NOMO-1 treated with DMSO at 0.1 percent for 48 hours (cell line): ENCODE results near the gene ATXN10.
"Not testable (repeated sequence)": the region's sequence is repeated elsewhere in the genome, so short reads cannot be mapped to it uniquely, and the experiment has no call there.

Experiments
- DNase-seq: peaks from one replicate; lab custom pipeline; 2025; ENCODE audit not compliant: unreplicated experiment; lab: John Stamatoyannopoulos, UW

The ATXN10 gene

GRCh38 chr22:45781966-45782365 lies 110.3 kb downstream of the ATXN10 start:
- no peak for DNase-seq

GRCh38 chr22:45783021-45783420 lies 111.4 kb downstream of the ATXN10 start:
- no peak for DNase-seq

DNA sequence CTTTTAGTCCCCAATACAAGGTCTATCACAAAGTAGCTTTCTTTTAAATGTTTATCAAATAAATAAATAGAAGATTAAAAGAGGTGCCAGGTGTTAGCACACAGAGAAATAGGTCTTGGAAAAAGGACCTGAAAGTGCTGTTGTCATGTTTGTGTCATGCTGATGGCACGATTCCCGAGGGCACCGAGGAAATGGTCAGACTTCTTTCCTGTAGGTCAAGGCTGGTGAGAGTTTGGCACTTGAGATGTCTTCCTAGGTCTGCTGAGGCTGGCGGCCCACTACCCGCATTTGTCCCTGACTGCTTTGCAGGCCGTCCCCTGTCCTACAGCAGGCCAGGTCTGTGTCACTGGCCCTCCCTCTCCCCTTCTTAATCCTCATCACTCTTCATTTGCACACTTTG lies 112.1 kb downstream of the ATXN10 start:
- no peak for DNase-seq

DNA sequence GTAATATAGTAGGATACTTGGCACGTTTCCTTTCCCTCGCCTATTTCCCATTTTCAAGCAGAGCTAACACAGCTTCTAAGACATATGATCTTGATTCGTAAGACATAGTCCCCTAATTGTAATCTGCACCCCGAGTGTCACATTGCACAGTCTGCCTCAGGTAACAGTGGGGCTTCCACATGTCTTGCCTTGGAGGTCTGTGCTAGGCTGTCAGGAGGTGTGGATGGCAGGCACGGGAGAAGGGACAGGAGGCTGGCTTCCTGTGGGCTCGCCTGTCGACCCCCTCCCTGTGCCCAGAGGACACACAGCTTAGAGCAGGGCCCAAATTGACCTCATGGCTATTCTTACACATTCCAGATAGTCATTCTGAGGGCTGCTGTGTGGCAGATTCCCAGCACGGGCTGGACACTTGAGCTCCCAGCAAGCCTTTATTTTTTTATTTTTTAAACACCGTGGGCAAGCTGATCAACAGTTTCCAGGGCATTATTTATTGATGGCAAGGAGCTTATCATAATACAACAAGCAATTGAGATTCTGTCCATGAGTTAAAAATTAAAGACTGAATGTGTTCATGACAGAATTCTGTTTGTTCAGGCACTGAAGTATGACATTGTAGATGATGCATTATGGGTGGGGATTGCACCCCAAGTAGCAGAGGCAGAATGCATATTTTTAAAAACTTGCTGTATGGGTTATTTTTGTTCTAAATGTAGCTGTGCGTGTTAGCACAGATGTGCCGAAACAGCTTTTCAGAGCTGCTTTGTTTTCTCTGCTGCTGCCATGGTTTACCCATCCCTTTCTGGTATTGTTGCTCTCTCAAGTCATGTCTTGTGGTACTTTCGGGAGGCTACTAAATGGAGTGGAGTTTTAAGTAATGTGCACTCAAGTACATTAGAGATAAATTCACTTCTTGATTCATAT lies 113.0 kb downstream of the ATXN10 start:
- no peak for DNase-seq

DNA sequence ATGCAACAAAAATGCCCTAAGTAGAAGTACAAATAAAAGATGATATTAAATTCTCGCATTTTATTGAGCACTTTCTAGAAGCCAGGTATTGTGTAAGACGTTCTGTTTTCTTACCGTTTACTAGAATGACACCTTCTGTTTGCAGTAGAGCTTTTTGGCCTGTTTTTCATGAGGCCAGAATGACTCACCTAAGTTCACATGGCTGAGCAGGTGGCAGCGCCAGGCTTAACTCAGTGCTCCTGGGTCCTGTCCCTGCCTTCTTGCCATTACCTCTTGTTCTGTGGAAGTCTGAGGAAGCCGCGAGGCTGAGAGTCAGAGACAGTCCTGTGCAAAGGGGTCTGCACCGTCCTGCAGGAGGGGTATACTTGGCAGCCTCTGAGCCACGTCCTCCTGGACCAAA lies 113.8 kb downstream of the ATXN10 start:
- no peak for DNase-seq

DNA sequence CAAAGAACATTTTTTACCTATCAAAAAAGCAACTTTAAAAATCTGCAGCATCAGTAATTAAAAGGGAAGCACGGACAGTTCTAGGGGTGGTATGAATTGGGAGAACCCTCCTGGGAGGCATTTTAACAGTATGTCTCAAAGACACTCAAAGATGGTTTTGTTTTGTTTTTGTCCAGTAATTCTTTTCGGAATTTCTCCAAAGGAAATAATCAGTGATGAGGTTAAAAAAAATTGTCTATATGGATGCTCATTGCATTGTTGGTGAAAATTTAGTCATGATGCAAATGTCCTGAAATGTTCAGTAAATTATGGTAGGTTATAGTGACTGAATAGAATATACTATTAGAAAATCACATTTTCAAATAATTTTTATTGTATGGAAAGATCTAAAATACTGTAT lies 115.1 kb downstream of the ATXN10 start:
- DNase-seq = no peak

DNA sequence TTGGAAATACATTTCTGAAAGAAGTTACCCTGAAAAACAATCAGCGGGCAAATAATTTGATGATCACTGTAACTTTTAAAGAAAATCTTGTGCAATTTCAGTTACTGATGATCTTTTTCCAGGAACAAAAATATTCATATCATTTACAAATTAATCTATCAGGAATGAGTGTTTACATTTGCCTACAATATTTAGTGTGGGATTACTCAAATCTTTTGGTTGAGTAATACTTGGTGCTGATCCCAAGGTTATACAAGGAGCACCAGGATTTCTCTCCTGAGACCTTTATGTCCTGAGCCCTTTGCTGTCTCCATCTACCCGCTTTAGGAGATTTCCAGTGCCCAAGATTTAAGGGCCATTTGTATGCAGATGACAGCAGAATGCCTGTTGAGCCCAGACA lies 116.1 kb downstream of the ATXN10 start:
- no peak for DNase-seq

DNA sequence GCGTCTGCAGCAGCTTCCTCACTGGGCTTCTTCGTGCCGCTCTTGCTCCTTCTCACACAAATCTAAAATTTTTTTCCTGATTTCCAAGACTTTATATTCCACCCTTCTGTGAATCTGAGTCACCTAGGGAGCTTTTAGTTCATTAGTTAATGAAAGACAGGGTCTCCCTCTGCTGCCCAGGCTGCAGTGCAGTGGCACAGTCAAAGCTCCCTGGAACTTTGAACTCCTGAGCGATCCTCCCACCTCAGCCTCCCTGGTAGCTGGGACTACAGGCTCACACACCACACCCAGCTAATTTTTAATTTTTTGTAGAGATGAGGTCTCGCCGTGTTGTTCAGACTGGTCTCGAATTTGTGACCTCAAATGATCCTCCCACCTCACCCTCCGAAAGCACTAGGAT lies 116.9 kb downstream of the ATXN10 start:
- DNase-seq = no peak

DNA sequence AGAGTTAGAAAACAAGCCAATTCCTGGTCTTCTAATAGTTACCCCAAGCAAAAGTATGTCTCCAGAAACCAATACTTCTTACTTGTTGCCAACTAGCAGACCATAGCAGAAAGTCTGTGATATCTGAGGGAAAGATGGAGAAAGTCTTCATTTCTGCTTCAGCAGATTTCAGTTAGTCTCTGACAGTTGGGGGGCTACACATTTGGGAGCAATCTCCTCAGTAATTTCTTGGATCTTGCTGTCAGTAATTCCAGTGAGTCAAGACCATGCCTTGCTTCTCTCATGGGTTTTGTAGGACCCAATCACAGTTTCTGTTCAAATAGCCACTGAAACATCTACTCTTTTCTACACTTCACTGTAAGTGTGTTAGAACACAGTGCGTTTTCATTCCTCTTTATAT lies 118.8 kb downstream of the ATXN10 start:
- no peak for DNase-seq

- no peak for DNase-seq
These were observed 121.5 kb downstream of the ATXN10 start for GRCh38 chr22:45793161-45793560.

DNA sequence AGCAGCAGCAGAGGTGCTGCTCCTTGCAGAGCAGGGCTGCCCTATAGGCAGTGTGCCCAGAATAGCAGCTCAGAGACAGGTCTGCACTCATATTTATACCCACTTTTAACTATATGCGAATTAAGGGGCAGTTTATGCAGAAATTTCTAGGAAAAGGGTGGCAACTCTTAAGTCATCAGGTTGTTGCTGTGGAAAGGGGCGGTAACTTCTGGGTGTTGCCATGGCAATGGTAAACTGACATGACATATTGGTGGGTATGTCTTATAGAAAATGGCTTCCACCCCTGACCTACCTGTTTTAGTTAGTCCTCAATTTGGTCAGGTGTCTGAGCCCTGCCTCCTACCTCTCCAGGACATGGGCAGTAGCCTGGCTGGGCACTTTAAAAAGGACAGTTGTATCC lies 122.3 kb downstream of the ATXN10 start:
- DNase-seq = no peak

DNA sequence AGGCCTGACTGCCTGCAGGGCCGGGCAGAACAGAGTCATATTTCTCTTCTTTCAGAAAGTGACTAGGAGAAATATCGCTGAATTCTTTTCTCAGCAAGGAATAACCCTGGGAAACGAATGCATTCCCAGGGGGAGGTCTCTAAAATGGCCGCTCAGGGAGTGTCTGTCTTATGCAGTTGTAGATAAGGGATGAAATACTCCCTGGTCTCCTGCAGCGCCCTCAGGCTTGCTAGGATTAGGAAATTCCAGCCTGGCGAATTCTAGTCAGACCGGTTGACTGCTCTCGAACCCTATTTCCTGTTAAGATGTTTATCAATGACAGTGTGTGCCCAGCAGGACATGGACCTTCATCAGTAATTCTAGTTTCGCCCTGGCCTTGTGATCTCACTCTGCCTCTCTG lies 124.4 kb downstream of the ATXN10 start:
- DNase-seq = not testable (repeated sequence)

DNA sequence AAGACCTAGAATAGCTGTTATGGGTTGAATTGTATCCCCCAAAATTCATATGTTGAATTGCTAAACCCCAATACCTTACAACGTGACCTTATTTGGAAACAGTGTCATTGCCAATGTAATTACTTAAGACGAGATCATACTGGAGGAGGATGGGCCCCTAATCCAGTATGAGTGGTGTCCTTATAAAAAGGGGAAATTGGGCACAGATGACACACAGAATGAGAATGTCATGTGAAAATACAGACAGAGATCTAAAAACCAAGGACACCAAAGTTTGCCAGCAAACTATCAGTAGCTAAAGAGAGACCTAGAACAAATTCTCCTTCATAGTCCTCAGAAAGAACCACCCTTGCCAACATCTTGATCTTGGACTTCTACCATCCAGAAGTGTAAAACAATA lies 127.7 kb downstream of the ATXN10 start:
- DNase-seq = no peak

- no peak for DNase-seq
These were observed 130.4 kb downstream of the ATXN10 start for GRCh38 chr22:45802054-45802453.

GRCh38 chr22:45804319-45804985 lies 132.8 kb downstream of the ATXN10 start:
- DNase-seq = no peak

- peak; percentile 18 for DNase-seq
These were observed 133.3 kb downstream of the ATXN10 start for GRCh38 chr22:45804986-45805325.

GRCh38 chr22:45805413-45805812 lies 133.8 kb downstream of the ATXN10 start:
- no peak for DNase-seq

DNA sequence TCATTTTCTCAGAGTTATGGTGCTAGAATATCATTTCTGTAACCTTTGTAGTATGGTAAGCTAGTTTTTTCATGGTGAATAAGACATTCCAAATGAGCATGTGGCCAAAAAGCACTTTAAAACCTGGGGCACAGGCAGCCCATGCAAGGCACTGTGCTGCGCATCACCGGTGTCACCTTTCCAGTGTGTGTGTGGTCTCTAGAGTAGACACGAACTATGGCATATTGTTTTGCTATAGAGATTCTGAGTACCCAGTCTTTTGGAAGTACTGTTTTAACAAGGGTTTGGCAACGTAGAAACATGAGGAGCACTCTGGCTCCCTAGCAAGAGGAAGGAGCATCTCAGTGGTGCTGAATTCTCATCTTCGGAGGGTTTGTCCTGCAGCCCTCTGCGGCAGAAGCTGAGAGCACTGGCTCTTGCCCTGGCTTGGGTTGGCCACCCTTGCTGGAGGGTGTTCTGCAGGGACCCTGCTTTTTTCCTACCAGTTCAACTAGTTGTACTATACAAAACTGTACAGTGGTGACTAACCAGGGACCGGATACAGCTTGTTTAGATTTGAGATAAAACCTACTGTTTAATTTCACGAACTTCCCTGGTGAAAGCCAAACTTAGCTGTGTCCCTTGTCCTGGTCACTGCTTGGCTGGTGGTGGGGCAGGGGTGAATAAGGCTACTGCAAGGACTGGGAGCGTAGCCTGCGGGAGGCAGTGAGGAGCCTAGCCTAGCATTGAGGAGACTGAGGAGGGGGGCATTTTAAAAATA lies 135.7 kb downstream of the ATXN10 start:
- DNase-seq = no peak

DNA sequence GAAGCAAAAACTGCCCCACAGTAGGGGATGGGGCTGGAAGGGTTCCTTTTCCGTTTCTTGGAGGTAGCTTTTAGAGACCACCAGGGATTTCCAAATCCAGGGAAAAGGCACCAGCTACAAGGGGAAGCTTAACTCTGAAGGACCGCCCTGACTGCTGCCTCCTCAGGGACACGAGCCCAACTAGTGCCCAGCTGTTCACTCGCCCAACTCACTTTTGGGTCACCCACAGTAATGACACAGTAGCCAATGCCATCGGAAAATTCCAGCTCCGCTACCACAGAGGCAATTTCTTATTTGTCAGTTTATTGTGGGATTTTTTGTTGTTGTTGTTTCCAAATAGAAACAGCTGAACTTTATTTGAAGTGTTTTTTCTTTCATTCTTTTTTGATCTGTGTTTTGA lies 141.3 kb downstream of the ATXN10 start:
- DNase-seq = no peak

DNA sequence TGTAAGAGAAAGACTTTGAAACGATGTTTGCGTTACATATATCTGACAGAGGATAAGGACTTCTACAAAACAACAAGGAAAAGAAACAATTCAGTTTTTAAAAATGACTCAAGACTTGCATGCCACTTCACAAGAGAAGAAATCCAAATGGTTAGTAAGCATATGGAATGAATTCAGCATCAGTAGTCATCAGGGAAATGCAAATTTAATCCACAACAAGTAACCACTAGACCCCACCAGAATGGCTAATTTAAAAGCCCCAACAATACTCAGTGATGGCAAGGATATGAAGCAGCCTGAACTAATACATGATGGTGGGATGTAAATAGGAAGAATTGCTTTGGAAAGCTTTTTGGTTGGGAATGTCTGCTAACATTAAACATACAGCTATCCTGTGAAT lies 142.6 kb downstream of the ATXN10 start:
- DNase-seq = no peak

DNA sequence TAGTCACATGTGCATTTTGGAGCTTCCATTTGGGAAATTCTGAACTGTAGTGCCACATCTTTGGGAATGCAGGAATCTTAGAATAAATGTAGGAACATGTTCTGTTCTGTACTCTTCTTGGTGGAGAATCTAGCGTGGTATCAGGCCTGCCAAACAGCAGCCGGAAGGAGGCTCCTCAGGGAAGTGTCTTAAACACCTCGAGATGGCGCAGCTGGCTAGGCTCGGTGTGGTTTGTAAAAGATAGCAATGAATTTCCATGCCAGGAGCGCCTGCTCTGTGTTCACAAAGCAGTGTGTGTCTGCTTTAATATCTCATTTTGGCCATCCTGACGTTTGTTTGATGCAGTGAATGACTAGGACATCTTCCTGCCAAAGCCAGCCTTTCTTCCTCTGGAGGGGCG lies 145.1 kb downstream of the ATXN10 start:
- DNase-seq = no peak
